GM18861 (cell line): ENCODE results near the gene SKIC3.

Experiments used
- ATAC-seq: cut with Tn5 transposase; IDR thresholded peaks from one replicate; pipeline ENCODE4 v1.9.1; 2021; ENCODE audit not compliant: unreplicated experiment

The SKIC3 gene

DNA sequence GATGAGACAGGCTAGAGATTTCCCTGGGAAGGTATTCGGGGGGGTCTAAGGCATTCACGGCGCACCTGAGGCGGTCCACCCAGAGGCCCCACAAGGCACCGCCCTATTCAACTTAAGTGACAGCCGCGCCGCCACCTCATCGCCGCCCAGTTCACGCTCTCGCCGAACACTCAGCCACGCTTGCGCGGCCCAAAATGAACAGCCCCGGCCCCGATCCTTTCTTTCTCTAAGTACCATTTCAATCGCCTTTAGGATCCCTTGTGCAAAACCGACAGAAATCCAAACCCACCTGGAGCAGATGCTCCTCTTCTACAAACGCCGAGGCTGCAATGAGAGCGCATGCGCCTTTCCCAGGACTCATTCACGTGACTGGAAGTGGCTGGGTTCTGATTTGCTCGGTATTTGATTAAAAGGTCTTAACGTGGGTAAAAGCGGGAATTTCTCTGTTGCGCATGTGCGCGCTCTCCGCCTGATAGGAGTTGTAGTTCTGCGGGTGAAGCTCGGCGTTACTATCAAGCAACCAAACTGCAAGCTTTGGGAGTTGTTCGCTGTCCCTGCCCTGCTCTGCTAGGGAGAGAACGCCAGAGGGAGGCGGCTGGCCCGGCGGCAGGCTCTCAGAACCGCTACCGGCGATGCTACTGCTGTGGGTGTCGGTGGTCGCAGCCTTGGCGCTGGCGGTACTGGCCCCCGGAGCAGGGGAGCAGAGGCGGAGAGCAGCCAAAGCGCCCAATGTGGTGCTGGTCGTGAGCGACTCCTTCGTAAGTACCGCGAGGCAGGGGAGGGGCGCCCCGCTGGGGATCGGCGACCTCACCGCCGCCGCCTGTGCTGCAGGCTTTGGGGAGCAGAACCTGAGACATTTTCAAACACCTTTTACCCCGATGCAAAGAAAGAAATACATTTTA is at the start of gene SKIC3, which contains the start of gene ARSK:
Gene SKIC3, minus strand, starts transcription at position 331 of the 902 bp plus-strand sequence. CDS start 7,827 bp downstream, outside the sequence.
Gene ARSK, plus strand, starts transcription at position 455 of the 902 bp plus-strand sequence. Its CDS starts 178 bp downstream, at position 633.
- peak; percentile 91 for ATAC-seq

DNA sequence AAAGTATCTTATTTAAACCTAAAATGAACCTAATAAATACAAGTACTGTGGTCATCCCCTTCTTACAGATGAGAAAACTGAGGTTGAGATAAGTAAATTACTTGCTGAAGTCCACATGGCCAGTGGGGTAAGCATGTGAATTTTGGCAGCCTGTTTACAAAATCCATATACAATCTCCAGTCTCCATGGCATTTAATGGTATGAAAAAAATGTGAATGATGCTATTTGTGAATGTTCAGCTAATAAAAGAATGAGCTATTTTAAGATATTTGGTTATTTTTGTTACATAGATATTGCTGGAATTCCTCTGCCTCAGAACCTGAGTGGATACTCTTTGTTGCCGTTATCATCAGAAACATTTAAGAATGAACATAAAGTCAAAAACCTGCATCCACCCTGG is 45.8 kb upstream of the SKIC3 start:
- ATAC-seq = no peak

DNA sequence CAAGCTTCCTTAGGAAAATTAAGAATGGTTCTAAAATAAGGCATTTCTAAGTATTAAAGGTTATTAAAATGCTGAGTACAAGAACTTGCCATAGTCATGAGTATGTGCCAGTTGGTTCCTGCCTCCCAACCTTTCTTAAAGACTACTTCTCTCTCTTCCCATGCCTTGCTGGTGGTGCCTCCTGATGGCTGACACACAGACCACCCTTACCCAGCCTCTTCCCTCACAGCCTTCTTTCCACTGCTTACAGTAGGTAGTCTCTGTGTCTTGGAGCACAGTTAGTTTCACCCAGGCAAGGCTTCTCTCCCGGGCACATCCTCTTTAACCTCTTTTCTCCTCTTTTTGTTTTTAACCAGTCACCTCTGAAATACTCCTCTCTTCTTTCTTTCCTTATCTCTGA is 44.5 kb upstream of the SKIC3 start:
- ATAC-seq = no peak

DNA sequence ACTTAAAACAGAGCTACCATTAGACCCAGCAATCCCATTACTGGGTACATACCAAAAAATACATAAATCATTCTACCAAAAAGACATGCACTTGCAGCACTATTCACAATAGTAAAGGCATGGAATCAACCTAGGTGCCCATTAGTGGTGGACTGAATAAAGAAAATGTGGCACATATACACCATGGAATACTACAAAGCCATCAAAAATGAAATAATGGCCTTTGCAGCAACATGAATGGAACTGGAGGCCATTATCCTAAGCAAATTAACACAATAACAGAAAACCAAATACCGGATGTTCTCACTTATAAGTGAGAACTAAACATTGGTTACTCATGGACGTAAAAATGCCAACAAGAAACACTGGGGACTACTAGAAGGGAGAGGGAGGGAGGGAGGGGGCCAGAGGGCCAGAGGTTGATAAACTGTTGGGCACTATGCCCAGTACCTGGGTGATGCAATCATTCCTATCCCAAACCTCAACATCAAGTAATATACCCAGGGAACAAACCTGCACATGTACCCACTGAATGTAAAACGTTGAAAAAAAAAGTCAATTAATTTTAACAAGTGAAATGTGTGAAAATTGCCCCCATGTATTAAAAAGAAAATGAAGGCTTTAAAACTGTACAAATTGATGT is 40.6 kb upstream of the SKIC3 start:
- no peak for ATAC-seq

DNA sequence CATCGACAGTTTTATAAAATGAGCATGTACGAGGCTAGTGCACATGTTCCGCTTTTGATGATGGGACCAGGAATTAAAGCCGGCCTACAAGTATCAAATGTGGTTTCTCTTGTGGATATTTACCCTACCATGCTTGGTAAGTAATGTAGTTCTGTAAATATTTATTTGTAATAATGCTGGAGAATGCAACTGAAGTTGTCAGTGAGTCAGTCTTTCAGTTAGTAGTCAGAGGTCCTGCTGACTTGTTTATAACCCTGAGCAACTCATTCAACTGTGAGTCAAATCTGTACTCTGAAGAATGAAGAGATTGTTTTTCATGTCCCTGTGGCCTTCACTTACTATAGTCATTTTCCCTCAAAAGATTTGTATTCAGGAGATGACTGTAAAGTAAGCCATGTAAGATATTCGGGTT is 36.7 kb upstream of the SKIC3 start:
- ATAC-seq = peak; percentile 91

DNA sequence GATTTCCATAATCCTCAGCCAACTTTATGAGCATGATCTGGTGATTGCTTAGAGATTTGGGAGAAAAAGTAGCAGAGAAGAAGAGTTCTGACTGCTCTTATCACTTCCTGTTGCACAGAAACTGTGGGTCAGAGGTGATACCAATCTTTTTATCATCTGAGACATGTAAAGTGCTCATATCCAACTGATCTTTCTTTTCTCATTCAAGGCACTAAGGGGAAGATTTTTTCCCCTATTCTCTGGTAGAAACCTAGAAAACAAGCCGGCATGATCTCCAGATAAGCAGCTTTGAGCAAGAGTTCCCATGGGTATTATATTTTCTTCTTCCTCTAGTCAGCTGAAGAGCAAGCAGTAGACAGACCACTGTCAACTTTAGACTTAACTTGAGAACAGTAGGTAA is 36.1 kb upstream of the SKIC3 start:
- no peak for ATAC-seq

DNA sequence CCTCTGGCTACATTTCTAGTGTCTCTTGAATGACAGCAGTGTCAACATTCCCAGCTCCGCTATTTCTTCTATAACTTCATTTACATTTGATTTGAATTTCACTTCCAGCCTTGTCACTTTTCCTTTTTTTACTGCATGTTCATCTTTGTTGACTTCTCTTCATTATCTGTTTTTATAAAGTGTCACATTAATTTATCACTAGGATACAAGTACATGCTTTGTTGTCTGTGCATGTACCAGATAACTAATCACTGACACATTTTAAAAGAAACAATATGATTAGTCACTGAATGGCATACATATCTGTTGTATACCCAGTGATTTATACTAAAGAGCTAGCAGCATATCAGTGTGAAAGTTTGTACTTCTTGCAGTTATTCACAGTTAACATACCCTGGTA is 29.2 kb upstream of the SKIC3 start:
- no peak for ATAC-seq

DNA sequence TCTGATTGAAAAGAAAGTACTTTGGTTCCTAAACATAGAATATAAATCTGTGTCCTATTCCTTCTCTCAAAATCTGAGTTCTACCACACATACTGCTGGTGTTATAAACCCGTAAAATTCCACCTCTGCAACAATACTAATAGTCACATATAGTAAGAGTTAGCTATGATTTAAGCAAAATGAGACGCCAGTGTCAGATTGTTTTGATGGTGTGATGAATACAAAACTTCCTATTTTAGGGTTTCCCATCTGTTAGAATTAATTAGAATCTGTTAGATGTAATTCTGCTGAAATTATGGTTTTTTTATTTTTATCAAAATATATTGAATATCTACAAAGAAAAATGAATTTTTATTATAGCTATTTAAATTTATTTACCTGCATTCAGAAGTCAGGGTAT is 26.8 kb upstream of the SKIC3 start:
- no peak for ATAC-seq

DNA sequence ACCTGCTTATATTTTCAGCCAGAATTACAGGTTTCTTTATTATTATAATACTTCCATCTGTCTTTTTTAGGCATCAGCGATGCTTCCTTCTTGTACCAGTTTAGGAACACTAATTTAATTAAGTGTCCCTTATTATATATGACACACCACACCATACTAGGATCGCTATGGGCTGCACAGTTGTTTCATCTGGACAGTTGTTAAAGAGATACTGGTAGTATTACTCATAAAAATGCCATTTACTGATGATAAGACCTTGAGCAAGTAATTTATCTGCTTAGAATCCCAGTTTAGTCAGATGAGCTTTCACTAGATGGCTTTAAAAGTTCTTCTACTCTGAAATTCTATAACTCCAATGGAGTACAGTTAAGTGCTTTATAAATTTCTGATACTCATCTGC is 17.2 kb upstream of the SKIC3 start:
- no peak for ATAC-seq

DNA sequence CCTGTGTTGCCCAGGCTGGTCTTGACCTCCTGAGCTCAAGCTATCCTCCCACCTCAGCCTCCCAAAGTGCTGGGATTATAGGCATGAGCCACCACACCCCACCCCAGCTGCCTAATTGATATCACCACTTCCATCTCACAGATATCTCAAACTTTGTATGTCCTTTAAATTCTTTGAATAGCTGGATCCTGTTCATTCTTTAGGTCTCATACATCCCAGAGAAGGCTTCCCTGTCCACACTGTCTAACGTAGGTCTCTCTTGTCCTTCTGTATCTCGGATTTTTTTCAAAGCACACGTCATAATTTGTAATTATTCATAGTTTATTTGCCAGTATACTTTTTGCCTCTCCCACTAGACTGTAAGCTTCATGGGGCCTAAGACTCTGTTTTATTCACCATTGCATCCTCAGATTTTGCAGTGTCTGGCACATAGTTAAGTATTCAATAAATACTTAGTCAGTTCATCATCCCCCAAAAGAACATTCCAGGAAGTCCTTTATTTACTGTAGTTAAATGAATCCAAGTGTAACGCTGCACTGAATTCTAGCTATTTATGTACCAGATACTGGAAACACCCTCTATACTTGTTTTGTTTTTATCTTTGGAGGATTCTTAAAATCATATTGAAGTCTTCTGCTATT is 10.6 kb upstream of the SKIC3 start:
- ATAC-seq = no peak

DNA sequence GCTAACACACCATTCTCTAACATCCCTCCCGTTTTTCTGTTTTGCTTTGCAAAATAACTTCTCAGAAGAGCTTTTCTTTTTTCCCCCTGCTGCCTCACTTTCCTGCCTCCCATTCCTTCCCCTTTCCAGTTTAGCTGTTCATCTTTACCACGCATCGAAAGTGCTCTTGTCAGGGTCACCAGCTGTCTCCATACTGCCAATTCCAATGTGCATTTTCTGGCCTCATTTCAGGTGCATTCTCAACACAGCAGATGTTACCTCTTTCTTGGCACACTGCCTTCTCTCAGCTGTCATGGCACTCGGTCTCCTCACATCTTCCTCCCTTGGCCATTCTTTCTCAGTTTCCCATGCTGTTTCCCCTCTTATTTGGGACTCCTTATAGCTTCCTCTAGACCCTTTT is 9.7 kb upstream of the SKIC3 start:
- no peak for ATAC-seq

DNA sequence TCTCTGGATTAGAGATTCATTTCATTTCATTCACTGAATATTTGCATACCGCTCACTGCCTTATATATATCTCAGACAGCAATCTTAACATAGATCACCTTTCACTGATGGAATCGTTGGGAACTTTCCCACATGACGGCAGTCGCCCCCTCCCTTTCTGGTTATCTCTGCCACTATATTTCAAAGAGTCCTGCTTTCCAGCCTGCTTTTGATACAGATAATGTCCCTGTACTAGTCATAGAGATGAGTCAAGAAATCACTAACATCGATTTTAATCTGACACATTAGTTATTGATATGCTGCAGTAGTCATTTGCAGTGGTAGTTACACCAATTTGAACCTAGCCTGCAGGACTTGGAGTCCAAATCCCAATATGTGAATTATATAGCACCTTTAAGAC is 8.6 kb upstream of the SKIC3 start:
- ATAC-seq = no peak

DNA sequence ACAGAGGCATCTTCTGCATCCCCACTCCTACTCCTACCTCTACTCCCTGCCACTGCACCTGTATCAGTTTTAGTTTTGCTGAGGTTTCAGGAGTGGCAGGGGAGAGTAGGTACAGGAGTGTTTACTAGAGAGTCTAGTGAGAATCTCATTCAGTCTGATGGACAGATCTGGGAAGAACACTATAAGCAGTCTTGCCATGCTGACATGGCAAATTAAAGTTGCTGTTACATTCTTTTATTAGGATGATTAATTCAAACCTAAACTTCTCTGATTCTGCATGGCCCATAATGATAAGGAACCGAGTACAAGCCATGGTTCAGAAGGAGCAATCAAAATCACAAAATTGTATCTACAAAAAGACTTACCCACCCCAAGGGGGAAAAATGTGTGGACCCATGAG is 7.5 kb upstream of the SKIC3 start:
- no peak for ATAC-seq

DNA sequence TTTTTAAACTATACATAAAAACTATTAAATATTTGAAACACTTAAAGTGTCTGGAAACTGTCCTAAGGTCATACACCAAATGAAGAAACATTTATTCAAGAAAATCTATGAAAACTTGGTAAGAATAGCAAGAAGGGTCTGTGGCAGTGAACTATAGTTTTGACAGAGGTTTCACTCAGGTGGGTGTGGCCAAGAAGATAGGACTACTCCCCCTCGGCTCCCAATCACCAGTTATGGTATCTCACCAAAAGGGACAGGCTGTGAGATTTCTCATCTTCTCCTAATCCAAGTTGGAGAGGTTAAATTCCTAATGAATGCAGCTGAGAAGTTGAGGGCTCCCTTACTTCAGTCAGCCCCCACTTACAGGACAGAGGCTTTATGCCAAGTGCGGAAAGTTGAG is 3.1 kb upstream of the SKIC3 start:
- ATAC-seq = no peak

DNA sequence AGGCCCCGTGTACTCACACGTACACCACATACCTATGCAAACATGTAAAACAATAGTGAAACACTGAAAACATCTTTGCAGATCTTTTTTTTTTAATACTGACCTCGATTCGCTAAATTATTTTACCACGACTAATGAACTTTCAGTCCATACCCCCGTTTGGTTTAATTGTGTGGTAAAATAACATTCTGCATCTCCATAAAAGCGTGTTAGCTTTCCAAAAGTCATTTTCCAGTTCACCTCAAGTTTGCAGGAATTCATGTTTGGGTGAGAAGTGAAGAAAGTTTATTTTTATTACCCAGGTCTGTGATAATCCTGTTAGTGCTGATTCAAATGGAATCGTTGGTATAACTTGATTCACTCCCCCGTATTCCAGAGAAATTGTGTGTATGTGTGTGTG is 776 bp upstream of the SKIC3 start:
- ATAC-seq = no peak

DNA sequence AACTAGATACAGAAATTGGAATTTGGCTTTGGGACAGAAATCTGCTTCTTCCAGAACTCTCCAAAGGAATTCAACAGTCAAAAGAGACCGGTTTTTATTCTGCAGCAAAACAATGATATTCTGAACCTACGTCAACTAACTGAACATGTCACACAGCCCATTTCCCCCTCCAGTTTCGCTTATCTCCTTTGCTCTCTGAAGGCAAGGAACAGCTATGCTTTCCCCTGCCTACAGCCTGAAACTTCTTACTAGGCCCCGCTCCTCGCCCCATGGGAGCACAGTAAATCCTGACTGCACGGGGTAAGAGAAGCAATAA is 488 bp downstream of the SKIC3 start:
- ATAC-seq = peak; percentile 19

DNA sequence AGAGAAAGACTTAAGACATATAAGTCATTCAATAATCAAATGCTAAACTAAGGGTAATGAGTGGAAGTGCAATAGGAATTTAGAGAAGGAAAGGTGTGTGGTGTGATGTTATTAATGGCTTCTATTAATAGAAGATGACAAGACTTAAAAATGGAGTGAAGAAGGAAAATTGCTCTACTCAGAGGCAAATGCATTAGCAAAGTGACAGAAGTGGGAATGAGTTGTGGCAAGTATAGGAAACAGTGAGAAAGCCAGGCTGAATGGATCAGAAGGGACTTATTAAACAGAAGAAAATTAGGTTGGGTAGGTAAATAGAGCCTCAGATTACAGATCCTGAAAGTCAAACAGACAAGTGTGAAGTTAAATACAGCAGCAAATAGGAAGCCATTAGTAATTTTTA is 5.7 kb downstream of the SKIC3 start:
- ATAC-seq = no peak

DNA sequence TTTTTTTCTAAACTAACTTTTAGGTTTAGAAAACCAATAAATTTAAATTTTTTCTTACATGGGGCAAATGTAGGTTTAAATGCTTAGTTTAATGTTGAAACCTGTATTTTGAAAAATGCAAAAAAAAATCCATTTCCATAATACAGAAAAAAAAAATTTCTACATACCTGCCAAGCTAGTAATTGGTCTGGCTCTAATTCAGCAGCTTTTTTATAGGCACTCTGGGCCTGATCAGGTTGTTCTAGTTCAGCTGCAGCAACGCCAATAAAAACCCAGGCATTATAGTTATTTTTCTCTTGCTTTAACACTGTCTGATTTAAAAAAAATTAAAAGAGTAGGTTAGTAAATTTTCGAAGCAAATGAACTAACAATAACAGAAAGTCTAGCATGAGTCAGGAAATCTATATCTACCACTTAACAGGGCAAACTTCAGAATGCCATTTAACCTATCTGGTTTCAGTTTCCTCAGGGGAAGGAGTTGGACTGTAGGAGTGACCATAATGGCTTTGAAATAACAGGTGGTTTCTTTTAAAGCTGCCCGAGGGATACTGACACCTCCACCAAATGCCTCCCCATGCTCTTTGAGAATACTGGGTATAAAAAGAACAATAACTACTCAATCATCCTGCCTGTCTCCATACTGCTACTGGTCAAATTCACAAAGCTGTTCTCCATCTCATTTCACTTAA is 11.6 kb downstream of the SKIC3 start:
- peak; percentile 66 for ATAC-seq

DNA sequence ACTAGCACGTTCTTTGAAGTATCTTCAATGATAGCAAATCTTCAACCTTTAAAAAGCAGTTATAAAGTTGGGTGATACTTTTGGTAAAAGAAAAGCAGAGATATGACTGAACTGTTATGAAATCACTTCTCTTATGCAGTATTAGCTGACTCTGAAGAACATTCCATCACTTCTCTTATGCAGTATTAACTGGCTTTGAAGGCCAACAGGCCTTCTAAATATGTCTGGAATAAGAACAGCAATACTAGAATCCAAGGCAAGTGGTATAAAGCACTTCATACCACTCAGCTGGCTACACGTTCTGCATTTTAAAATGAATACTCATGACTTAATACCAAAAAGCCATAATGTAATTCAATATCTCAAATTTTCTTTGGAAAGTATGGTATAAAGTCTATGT is 17.3 kb downstream of the SKIC3 start:
- no peak for ATAC-seq

DNA sequence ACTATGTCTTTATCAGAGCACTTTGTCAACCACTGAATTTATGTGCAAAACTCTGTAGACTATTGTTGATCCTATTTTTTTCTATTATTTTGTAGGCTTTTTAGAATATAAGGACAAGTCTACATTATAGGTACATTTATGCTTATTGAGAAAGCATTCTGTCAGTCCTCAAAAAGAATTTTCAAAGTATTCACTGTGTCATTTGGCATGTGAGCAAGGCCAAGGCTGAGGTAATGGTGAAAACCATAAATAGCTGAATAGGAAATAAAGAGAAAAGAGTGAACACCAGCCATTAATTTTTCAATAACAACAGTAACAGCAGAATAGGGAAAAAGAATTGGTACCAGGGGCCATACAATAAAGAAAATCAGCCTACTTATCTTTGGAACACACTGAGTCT is 21.0 kb downstream of the SKIC3 start:
- ATAC-seq = no peak

DNA sequence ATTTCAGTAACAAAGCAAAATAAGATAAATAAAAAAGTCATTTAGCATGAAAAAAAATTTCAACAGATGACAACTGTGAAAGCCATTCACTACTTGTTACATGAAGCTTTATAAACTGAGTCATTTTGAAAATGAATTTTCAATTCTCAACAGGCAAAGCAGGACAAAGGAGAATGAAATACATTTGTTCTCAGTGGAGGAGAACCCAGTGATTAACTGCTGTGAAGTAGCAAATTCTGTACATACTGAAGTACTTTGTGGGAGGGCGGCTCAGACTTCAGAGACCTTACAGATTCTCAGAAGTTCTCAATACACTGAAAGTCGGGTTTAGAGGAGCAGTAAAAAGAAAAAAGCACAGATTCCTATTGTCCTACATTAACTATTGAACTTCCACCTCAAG is 21.7 kb downstream of the SKIC3 start:
- no peak for ATAC-seq
